Tibial nerve (tissue), 4 donors: ENCODE data around the gene CNEP1R1.

Source experiments
- CTCF ChIP-seq, 5 experiments: fragments of 200-600 bp in 3 of 5; fragments of 450-650 bp in 2 of 5; sonication (generic) in 3 of 5; IDR thresholded peaks; one replicate each; pipeline ENCODE4 v1.5.1; 2016 to 2019; ENCODE audit warnings: antibody characterized with exemption in 5 of 5, mild to moderate bottlenecking in 3 of 5, moderate library complexity in 2 of 5
- EP300 ChIP-seq, 2 donors: sonication (generic); formaldehyde crosslinking; IDR thresholded peaks; one replicate each; pipeline ENCODE4 v1.6.1; 2017; ENCODE audit warnings: antibody characterized with exemption in 2 of 2, mild to moderate bottlenecking in 1 of 2
- POLR2A ChIP-seq, 2 donors: fragments of 450-650 bp; IDR thresholded peaks; one replicate each; pipeline ENCODE4 v1.6.1; 2017; ENCODE audit warnings: antibody characterized with exemption in 2 of 2, mild to moderate bottlenecking in 2 of 2, moderate library complexity in 2 of 2

GRCh38 chr16:50011707-50012106 lies 13.3 kb upstream of the CNEP1R1 start:
- no peak for TF ChIP-seq CTCF (IDR thresholded peaks at IDR 0.05)
- no peak for TF ChIP-seq POLR2A (IDR thresholded peaks at IDR 0.05)
- no peak for TF ChIP-seq EP300 (IDR thresholded peaks at IDR 0.05)
